HG02798 (cell line): ENCODE measurements around the gene ZMYND8.

Source experiments
- ATAC-seq: cut with Tn5 transposase; IDR thresholded peaks from one replicate; pipeline ENCODE4 v1.9.1; 2021; ENCODE audit warnings: mild to moderate bottlenecking; ENCODE audit not compliant: unreplicated experiment, poor library complexity

ZMYND8 gene

DNA sequence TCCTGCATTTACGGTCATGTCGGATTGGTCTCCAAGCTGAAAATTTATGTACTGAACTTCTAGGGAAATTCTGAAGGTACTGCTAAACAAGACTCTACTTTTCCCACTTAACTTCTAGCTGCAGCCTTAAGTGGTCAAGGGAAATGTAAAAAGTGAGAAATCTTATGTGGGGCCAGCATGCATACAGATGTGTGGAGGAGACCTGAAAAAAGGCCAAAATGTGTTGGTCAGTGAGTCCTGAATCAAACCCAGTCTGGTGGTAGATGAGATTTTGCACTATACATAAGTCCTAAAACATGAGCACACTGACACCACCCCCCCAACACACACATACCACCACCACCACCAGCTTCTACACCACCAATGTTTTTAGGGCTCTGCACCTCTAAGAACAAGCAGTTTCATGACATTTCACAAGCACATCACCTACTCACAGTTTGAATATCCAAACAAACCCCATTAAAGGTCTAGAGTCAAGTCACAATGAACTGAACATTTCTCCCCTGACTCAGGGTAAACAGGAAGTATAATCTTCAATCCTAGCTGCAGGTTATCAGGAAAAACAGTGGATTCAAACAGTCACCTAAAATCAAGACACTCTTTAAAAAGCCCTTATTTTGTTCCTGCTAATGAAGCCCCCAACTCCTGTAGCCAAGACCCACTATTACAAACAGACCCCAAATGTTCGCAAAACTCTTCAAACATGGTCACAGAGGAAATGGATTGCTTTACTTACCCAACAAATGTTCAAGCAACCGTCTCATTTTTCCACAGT lies 1.6 kb downstream of the ZMYND8 start:
- no peak for ATAC-seq

DNA sequence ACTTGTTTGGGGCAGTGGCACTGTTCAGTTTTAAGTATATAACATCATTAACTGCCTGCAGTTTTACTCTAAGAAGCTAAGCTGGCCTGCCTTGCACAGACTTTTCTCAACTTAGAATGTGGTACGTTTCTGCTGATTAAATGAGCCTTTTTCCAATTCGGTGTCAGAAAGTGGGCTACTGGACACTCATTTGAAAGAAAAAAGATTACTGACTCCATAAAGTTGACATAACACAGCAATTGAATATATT lies 2.1 kb downstream of the ZMYND8 start:
- ATAC-seq: no peak

DNA sequence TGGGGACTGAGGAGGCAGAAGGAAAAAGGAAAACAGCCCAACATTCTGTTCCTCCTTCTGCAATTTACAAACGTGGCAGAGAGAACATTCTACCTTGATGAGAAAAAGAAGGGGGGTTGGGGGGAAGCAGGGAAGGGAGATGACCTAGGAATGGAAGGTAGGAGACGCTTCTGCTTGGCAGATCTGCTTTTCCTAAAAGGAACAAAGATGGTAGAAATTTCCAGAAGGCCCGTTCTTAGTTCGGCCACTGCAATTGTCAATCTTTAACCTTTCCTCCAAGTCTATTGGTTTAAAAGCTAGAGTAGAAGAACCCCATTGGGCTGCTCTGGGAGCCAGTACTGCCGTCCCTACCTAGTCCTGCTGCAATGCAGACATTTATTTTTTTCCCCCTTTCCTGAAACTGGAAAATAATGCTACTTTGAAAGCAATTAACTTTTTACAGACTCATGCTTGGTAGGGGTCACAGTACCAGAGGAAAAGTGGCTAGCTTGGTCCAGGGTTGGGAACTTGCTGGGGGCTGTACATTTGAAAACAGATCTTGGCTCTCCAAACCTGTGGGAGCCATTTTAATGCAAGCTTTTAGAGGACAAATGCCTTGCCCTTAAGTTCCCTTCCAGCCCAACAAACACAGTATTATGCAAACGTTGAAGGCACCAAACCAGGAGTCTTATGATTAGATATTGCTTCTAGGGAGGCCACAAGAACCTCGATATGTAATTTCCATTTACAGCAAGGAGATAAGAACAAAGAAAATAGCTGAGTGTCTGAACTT lies 2.6 kb downstream of the ZMYND8 start:
- no peak for ATAC-seq

DNA sequence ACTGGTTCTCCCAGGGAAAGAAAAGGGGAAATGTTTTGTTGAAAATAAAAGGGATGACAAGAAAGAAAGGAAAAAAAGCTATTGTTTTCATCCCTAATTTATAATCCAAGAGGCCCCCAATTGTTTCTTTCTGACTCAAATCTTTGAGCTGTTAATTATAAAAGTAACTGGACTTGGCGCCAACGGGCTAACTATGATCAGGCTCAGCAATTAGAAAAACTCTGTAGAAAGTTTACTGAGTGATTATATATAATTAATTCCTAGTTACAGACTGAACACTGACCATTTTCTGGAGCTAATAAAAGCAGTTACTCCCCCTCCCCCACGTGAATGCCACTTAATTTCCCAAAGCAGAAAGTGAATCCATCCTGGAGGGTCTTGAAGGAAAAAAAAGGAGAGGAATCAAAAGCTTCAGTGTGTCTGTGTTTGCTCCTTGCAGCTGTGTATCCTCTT lies 3.2 kb downstream of the ZMYND8 start:
- ATAC-seq: no peak

DNA sequence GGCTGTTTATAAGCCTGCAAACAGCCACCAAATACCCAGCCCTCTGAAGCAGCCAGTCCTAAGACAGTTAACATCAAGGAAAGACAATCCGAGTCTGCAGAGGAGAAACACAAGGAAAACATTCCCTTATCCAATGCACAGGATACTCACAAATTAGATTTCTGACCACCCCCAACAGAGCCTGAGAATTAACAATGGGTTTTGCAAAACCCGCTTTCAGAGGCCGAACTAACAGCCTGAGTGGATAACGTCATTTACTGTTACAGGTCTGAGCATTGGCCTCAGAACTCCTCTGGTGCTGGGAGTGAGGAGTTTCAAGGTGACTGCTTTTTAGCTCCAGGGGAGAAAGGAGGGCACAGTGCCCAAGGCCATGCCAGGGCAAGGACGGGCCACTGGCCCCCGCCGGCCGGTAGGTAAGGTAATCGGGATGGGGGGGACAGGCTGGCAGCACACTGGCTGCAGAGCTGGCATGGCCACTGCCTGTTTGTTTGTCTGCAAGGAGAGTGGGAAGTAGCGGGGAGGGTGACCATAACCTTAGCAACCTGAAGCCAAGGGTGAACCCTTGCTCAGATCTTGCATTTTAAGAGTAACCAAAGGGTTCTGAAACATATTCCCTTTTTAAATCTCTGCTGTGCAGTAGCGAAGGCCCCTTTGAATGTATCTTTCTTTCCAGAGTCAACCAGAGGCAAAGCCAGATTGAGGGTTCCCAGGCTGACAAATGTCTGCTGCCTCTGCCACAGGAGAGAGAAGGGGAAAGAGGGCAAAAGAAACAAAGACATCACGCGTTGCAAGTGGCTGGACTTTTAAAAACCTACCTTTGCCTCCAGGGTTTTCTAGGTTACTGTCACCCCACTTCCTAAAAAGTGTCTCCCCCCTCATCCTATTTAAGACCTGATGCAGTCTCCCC lies 3.9 kb downstream of the ZMYND8 start:
- ATAC-seq: no peak

DNA sequence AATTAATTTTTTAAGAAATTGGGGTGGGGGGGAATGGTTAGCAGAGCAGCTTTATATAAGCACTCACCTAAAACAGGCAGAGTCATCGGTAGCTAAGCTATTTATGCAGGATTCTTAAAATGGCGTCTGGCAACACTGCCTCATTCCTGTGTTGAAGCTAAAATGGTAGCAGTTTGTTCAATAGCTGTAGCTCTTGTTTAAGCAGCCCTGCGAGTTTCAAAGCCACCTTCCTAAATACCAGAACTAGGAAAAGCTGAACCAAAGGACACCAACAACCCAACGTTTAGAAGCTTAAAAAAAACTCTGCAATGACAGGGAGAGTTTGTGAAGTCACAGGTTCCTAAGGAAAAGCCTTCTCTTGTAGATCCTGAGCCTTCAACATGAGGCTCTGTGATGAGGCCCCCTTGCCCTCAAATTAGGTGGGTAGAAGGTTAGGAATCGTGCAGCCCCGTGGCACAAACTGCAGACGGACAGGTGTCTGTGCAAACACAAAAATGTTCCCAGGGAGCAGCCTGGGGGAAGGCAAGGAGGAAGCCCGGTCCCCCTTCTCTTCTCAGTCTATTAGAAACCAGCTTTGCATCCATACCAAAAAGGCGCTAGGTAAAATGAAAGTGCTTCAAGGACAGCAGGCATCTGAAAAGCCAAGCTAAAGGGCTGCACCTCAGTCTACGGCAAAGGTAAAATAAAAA lies 4.7 kb downstream of the ZMYND8 start:
- no peak for ATAC-seq

DNA sequence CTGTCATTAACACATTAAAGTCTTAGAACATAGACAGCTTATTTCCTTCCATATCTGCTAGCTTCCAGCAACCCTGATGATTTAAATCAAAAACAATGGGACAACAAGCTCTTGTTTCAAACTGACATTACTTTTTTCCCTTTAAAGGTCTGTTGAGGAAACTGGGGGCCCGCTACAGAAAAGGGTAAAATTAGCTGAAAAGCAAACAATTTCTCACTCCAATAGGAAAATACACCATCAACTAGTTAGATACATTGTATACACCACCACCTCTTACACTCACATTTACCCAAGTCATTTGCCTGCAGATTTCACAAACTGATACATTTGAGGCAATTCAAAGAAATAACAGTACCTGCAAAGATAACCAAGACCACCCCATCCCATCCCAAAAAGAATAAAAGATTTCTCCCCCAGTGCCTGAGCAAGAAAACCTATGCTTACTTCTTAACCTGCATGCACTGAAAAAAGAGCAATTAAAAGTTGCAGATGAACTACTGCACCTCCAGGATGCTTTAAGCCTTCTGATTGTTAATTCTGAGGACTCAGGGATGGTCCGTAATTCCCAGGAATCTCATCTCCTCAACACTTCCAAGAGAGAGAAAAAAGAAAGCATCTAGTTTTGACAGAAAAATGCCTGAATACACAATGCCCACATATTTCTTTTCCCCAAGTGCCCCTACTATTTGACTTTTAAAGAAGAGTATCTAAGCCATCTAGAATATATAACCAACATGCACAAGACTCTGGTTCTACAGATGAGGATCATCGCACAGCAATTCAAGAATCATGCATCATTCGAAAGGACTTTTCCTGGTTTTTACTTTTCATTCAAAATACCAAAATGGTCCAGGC lies 5.6 kb downstream of the ZMYND8 start:
- no peak for ATAC-seq

DNA sequence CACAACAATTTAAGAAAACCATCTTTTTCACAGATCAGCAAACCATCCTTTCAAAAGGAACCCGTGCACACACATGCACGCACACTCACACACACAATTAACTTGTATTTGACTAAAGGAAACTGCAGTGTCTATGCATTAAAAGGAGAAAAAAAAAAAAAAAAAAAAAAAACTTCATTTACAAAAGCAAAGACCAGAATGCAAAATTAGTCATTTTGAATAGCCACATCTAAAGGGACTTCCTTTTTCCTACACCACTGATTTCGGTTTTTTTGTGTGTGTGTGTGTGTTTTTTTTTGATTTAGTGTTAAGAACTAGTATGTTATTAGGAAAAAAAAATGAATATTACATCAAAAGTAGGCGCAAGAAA lies 6.3 kb downstream of the ZMYND8 start:
- ATAC-seq: no peak

DNA sequence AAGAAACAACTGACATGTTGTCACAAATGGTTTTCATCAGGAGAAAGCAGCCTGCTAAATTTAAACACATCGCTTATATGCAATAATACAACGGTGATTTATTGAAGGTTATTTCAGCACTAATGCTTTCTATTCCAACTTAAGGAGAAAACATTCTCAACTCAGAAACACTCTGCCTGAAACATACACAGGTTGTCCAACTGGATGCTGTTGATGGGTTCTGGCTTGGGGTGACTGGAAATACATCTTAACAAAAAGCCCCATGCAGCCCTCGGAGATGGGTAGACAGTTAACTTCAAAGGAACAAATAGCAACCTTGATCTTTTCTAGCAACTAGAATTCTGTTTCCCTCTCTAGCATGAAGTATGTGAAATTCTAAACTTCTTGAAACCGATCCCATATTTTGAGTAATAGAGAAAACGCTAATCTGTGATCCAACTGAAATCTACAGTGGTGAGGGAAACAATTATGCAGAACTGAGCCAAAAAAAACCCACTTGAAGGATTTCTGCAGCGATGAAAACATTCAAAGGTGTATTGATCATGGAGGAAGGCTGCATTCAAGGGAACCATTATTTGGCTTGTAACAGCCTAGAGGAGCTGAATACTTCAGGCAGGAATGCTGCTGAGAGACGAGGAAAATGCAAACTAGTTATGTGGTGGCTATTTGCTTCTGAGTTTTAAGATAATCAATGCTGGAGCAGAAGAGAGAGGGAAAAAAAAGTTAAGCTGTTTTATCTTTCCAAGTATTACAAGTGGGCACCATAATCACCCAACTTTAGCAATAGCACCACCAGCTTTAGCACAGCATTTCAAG lies 6.9 kb downstream of the ZMYND8 start:
- no peak for ATAC-seq

DNA sequence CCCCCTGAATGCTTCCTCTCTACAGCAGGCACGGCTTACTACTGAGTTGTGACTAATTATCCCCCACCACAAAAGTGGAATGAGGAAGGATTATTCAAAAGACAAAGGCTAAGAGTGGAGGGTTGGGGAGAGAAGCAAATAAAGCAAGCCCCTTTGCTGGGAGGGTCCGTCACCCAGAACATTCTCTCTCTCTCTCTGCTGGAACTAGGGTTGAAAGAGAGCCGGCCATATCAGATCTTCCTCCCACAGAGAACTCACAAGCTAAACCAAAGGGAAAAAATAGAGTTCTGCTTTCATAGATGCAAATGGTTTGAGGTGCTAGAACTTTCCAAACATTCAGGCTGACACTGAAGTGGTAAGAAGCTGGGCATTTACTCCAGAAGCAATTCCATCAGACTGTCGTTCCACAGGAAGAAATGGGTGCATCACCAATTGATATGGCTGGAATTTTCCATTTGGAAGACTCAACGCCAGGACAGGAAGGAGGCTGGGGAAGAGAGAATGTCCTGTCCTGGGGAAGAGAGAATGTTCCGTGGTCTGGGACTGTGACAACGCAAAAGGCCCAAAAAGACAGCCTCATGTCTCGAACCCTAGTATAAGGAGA lies 7.9 kb downstream of the ZMYND8 start:
- no peak for ATAC-seq

DNA sequence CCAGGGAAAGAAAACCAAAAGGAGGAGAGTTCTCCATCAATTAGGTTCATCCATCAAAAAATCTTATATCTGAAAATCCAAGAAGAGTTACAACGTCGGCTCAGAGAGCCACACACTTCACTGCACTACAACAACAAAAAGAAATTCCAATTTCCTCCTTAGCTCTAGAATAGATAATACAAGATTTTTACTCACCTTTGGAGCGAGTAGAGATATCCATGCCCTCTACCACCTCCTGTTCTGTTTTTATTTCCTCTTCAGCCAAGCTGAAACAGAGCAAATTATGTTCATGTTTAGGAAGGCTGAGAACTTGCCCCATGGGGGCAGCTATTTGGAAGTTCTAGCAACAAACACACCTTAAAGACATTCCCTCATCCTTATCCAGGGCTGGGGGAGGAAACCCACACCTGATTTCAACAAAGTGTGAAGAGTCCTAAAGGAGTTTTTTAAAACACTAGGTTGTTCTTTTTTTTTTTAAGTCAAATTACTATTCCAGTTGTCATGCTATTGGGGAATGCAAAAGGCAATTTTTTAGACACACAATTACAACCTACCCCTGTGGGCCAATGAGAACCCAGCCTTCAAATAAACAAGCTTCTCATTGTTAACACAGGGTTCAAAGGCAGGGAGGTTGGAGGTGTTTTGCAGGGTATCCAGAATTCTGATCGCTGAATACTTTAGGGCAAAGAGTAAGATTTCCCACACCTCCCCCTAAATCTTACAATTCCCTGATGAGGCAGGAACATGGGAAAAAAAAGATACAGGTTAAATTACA lies 8.7 kb downstream of the ZMYND8 start:
- ATAC-seq: no peak

DNA sequence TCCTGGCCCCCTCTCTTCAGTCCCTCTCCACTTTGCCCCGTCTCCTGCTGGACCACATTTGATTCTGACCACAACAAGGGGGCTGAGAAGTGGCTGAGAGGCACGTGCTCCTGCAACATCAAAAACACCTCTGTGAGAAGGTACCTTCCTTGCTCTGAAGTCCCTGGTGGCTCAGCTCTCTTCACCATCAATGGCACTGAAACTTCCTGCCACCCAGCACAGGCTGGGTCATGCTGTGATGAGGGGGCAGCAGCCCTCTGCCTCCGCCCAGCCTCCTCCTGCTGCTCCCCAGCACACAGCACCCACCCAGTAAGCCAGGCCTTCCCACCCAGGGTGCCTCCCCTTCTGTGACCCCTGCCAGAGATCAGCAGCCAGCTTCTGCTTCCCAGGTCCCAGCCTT lies 10.3 kb downstream of the ZMYND8 start:
- no peak for ATAC-seq

DNA sequence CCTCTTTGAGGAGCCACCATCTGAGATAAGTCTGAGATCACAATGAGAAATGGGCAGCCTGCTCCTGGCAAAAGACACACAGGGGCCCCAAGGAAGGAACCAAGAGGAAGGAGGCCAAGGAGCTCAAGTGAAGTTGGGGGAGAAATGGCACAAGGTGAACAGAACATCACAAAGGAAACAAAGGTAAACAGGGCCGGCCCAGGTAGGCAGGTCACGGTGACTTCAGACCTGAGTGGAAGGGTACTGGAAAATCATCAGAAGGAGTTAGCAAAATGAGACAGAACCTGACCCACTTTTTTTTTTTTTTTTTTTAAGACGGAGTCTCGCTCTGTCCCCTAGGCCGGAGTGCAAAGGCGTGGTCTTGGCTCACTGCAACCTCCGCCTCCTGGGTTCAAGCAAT lies 11.3 kb downstream of the ZMYND8 start:
- ATAC-seq: no peak

DNA sequence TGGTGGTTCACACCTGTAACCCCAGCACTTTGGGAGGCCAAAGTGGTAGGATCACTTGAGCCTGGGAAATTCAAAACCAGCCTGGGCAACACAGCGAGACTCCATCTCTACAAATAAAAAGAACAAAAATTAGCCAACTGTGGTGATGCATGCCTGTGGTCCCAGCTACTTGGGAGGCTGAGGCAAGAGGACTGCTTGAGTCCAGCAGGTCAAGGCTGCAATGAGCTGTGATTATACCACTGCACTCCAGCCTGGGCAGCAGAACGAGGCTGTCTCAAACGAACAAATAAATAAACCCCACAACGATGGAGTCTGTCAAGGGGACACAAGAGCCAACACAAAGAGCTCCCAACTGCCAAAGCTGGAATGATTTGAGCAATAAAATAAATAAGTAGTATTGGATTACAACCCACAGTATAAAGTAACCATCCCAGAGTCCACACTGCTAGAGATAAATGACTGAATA lies 13.5 kb downstream of the ZMYND8 start:
- no peak for ATAC-seq

DNA sequence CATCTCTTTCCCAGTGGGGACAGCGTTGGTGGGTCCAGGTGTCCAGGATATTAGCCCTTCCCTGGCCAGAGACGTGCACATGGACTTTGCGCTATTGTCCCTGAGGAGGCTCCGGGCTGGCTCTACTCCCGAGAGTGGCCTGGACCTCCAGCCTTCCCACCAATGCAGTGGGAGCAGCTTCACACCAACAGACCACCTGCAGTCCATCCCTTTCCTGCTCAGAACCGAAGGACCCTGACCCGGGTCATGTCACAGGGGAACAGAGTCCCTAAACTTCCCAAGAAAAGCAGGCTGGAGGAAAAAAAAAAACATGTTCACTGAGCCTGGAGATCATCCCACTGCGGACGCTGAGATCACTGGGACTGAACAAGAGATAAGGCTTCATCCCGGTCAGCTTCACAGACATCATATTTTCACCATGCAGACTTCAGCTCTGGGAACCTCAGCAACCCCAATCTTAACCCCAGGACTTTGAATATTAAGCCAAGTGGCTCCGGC lies 18.3 kb downstream of the ZMYND8 start:
- ATAC-seq: no peak

DNA sequence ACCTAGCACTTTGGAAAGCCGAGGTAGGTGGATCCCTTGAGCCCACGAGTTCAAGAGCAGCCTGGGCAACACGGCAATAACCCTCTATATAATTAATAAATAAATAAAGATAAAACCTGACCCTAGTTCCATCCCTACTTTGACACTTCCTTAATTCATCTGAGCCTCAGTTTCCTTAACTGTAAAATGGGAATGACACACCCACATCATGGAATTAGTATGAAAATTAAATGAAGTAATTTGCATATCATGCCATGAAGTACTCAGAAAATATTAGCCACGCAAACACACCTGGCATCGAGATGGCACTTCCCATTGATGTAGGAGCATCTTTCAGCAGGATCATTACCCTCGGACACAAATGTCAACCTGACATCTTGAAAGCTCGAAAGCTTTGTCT lies 19.1 kb downstream of the ZMYND8 start:
- ATAC-seq: no peak

DNA sequence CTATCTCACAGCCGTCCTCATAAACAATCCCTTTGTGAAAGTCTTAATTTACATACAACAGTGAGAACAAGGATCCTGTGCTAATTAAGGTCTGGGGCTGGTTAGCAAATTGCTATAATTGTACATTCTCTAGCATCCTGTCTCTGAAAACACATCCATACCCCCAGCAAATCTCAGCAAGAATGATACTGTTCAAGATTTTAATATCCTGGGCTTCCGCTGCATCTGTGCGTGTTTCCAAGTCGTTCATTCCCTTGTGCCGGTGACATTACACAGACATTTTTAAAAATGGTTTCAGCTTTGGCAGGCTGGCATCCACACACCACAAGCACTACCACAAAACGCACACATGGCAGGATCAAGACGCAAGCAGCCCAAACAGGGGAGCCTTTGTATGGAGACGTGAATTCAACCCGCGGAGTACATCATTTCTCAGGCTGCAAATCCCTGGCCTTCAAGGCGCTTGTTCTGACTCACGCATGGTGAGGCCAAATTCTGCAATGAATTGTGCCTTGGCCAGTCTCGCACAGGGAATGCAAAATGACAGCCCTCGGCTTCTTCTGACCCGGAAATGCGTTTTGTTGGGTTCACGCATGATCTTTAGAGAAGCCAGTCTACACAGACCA lies 20.3 kb downstream of the ZMYND8 start:
- ATAC-seq: no peak
